ENCODE measurements around the gene GRAPL.
"Not testable (repeated sequence)": the region's sequence is repeated elsewhere in the genome, so short reads cannot be mapped to it uniquely, and the experiment has no call there.

Gene GRAPL

DNA sequence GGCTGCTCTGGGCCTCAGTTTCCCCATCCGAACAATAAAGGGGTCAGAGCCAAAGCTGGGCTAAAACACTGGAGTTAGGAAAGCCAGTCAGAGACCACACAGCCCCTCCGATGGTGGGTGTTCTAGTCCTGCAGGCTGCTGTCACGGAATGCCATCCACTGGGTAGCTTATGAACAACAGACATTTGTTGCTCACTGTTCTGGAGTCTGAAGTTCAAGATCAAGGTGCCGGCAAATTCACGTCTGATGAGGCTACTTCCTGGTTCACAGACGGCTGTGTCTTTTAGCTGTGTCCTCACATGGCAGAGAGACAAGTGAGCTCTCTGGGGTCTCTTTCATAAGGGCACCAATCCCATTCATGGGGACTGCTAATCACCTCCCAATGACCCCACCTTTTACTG, 9.2 kb downstream of the GRAPL start:
- not testable (repeated sequence) for DNase-seq (ENCODE audit: low read depth)

DNA sequence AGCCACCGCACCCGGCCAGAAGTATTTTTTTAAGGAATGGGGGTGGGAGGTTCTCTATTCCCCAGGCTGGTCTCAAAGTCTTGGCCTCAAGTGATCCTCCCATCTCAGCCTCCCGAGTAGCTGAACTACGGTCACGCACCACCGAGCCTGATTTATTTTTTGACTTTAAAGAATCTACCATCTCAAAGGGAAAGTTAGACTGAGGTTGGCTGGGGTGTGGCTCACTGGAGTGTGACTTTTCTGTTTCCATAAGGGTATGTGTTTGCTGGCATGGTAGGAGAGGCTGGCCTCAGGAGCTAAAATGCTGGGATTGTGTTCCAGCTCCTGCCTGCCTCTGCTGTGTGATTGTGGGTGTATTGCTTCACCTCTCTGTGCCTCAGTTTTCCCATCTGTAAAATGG, 10.6 kb downstream of the GRAPL start:
- not testable (repeated sequence) for DNase-seq (ENCODE audit: low read depth)

DNA sequence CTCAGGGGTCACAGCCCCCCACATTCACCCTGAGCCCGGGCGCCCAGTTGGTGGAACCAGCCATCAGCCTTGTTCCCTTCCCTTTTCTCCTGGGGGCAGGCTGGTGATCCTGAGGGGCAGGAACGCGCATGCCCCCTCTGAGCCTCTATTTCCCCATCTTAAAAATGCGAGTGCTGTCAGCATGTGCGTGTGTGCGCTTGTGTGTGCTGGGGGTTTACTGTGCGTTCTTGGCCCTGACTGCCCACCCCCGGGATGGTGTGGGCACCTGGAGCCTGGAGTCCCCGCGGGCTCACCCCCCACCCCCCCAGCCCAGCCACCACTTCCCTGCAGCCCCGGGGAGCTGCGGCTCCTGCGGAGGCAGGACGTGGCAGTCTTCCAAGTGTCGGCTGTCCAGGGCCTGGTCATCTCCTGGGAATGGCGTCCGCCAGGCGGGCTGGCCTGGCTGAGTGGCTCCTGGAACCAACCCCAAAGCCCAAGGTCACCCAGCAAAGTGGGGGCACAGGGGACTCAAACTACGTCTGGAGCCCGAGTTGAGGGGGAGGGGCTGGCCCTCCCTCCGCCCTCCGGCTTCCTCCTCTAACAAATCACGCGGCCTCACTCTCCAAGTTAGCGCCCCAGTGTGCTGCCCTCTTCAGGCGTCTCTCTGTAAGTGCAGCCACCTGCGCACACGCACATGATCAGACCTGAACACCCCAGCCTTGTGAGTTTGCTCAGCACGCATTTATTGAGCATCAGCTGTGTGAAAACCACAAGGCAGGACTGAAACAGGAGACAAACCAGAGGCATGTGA, 14.2 kb downstream of the GRAPL start:
- not testable (repeated sequence) for DNase-seq (ENCODE audit: low read depth)

- DNase-seq (ENCODE audit: low read depth) = not testable (repeated sequence)
These were observed 15.0 kb downstream of the GRAPL start for GRCh38 chr17:19142419-19142818.

DNA sequence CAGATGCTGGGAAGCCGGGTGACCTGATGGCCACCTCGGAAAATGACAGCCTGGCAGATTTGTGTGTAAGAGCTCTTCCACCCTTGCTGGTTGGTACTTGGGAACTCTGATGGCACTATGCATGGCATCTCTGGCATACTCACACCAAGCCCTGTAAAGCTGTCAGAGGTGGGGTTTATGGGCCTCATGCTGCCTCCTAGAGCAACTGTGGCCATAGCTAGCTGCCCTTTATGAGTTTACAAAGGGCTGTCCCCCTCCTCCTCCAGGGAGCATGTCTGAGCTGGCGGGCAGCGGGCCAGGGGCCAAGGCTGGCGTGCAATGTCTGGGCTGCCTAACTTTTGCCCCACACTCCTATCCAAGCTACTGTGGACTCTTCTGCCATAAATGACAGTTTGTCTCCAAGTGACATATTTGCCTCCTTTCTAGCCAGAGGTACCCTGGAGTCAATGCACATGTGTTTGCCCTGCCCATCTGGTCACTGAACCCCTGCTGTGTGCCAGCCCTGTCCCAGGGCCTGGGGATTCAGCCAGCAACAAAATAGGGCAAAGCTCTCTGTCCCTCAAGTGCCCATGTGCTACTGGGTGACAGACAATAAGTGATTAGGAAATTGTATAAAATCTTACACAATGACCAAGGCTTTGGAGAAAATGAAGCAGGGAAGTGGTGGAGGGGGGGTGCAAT, 15.8 kb downstream of the GRAPL start:
- not testable (repeated sequence) for DNase-seq (ENCODE audit: low read depth)

DNA sequence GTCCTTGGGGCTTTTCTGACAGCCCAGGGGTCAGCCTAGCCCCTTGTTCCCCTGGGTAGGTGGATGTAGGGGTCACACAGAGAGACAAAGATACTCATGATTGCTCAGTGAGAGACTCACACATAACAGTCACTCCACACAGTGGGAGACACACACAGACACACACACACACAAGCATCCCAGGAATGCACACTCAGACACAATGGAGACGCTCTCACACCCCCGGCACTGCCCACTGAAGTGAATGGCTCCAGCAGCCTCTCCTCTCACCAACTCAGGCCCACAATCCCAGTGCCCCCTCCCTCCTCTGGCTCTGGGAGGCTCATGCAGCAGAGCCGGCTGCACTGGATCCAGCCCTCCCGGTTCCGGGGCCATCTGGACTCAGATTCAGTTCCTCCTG, 17.0 kb downstream of the GRAPL start:
- DNase-seq (ENCODE audit: low read depth) = not testable (repeated sequence)

GRCh38 chr17:19145471-19145870, 18.1 kb downstream of the GRAPL start:
- not testable (repeated sequence) for DNase-seq (ENCODE audit: low read depth)

DNA sequence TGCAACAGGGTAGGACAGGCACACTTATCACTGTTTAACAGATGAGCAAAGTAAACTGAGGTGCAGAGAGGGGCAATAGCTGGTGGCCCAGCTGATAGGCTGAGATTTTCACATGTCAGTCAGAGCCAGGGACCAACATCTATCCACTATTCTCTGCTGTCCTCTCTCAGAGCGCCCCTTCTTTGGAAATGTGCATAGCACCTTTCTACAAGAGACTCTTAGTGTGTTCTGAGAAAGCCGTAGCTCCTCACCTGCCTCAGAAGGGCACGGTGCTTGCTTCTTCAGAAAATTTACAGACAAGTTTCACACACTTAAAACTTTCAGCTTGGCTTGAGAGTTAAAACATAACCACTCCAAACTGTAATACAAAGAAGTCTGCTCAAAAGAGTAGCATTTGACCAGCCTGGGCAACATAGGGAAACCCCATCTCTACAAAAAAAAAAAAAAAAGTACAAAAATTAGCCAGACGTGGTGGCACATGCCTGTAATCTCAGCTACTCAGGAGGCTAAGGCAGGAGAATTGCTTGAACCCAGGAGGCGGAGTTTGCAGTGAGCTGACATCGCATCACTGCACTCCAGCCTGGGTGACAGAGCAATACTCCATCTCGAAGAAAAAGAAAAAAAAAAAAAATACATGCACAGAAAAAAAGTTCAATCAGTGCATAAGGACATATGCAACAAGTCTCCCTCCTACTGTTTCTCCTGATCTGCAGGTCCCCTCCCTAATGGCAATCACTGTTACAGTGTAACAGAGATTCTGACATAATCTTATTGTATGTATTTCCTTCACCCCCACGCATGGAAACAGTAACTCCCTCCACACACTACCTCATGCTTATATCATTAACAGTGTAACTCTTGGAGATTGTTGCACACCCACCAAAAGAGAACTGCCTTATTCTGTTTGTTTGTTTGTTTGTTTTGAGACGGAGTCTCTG, 23.6 kb downstream of the GRAPL start:
- not testable (repeated sequence) for DNase-seq (ENCODE audit: low read depth)

DNA sequence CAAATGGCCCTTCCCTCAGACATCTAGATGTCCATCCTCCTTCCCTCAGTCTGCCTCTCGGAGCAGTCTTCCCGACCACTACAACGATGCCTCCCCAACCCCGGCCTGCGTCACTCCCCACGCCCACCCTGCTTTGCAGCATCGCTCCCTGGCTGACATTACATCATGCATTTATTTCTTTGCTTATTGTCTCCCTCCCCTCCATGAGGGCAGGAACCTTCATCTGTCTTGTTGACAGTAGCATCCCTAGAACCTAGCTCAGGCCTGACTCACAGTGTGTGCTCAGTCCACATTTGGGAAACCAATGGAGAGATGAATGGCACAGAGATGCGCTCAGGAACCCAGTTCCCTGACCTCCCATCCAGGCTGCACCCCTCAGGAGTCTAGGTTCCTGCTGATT, 30.2 kb downstream of the GRAPL start:
- not testable (repeated sequence) for DNase-seq (ENCODE audit: low read depth)

- DNase-seq (ENCODE audit: low read depth) = not testable (repeated sequence)
These were observed 31.1 kb downstream of the GRAPL start for GRCh38 chr17:19158478-19158877.

DNA sequence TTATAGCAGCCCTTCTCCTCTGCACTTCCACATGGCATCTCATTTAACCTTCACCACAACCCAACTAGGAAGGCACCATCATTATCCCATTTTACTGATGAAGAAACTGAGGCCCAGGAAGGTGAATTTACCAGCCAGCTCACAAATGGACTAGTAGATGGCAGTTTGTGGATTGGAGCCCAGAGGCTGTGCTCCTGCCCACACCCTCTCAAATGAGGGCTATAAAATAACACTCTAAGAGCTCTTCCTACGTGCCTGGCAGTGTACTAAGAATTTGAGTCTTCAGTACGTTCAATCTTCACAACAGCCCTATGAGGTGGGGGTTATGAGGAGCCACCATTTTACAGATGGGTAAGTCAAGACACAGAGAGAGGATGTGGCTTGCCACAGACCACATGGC, 31.5 kb downstream of the GRAPL start:
- DNase-seq (ENCODE audit: low read depth) = not testable (repeated sequence)

GRCh38 chr17:19161308-19162107, 34.1 kb downstream of the GRAPL start:
- DNase-seq (ENCODE audit: low read depth) = not testable (repeated sequence)

DNA sequence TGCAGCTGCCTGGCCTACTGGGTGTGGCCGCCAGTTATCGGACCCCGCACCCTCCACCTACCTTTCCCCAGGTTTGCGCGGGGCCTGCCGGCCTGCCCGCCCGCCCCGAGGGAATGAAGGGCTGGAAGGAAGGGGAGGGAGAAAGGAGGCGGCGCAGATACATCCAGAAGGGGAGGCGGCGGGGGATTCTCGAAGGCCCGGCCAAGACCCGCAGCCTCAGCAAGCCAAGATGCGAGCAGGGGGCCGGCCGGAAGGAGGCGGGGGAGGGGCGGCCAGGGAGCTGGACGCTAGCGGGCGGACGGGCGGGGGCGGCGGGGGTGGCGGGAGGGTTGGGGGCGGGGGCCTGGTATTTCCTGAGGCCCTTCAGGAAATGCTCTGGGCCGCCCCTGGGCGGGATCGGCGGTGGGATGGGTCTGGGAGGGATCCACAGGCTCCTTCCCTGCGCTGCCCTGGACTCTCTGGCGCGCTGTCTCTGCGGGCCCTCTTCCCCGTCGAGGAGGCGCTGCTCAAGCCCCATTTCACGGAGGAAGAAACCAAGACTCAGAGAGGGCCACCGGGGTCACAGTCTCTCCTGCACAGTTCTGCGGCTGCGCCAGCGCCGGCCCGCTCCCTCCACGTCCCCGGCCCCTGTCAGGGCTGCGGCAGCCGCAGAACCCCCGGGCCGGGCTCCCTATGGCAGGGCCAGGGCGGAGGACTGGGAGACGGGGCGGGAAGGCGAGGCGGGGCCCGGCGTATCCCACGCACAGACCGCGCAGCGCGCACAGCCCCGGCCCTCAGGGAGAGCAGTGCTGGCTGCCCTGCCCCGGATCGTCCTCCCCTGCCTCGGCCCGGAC, 35.2 kb downstream of the GRAPL start:
- DNase-seq (ENCODE audit: low read depth) = not testable (repeated sequence)

GRCh38 chr17:19174422-19174821, 47.0 kb downstream of the GRAPL start:
- DNase-seq (ENCODE audit: low read depth) = not testable (repeated sequence)

GRCh38 chr17:19175410-19175809, 48.0 kb downstream of the GRAPL start:
- not testable (repeated sequence) for DNase-seq (ENCODE audit: low read depth)

- DNase-seq (ENCODE audit: low read depth) = not testable (repeated sequence)
These were observed 53.9 kb downstream of the GRAPL start for GRCh38 chr17:19181040-19181875.

- not testable (repeated sequence) for DNase-seq (ENCODE audit: low read depth)
These were observed 60.8 kb downstream of the GRAPL start for GRCh38 chr17:19187883-19188869.
